ENCODE measurements around the gene ANTXRL. TPM values are rescaled to one million over a fixed set of nuclear protein-coding genes. Genes with fewer than 3 reads are reported as not detected.

The ANTXRL gene
- total RNA-seq, 1 donor from 2014 or later, result not detected

DNA sequence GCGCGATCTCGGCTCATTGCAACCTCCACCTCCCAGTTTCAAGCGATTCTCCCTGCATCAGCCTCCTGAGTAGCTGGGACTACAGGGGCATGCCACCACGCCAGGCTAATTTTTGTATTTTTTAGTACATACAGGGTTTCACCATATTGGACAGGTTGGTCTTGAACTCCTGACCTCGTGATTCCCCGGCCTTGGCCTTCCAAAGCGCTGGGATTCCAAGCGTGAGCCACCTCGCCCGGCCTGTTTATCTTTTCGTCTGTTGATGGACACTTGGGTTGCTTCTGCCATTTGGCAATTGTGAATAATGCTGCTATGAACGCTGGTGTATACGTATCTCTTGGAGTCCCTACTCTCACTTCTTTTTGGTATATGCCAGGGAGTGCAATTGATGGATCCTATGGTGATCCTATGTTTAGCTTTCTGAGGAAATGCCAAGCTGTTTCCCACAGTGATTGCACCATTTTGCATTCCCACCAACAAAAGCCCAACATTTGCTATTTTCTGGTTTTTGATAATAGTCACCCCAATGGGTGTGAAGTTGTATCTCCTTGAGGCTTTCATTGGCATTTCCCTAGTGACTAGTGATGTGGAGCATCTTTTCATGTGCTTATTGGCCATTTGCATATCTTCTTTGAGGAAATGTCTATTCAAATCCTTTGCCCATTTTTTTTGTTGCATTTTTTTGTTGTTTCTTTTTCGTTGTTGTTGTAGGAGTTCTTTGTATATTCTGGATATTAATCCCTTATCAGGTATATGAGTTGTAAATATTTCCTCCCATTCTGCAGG is 3.5 kb downstream of the ANTXRL start:
- Mint-ChIP-seq H3K9me3 (ENCODE audit: unreplicated experiment) (peaks cover 4% of the 10 kb centered on the region), H3K27ac (ENCODE audit: unreplicated experiment) (no peak overlapping the region), H3K27me3 (ENCODE audit: low read depth, unreplicated experiment) (peaks cover 40% of the 10 kb centered on the region), H3K4me1 (ENCODE audit: low read depth, unreplicated experiment) (no peaks in the 10 kb centered on the region), H3K36me3 (ENCODE audit: low read depth, unreplicated experiment) (peaks cover 2% of the 10 kb centered on the region), H3K4me3 (ENCODE audit: unreplicated experiment) (no peak overlapping the region)
- no peaks in the 10 kb centered on the region for H3K4me1 ChIP-seq (ENCODE audit: insufficient read depth, low read length)
- H3K4me2 ChIP-seq (ENCODE audit: low read length), result no peak overlapping the region
- no peaks in the 10 kb centered on the region for H3K79me2 ChIP-seq (ENCODE audit: insufficient read depth, low read length)
- peaks cover 4% of the 10 kb centered on the region for H3K27me3 ChIP-seq (ENCODE audit: insufficient read depth, low read length)
- no peaks in the 10 kb centered on the region for H4K20me1 ChIP-seq (ENCODE audit: insufficient read depth, low read length)
- H3K27ac ChIP-seq (ENCODE audit: low read depth, low read length), result no peak overlapping the region
- FAIRE-seq, result no peak
- no peaks in the 10 kb centered on the region for H3K36me3 ChIP-seq (ENCODE audit: insufficient read depth, low read length)
- H3K9ac ChIP-seq (ENCODE audit: low read length), result no peak overlapping the region
- no peak overlapping the region for H2AFZ ChIP-seq (ENCODE audit: low read depth, low read length)
- no peaks in the 10 kb centered on the region for H3K9me3 ChIP-seq (ENCODE audit: insufficient read depth, low read depth, low read length)
- TF ChIP-seq EZH2 (IDR thresholded peaks at IDR 0.05; ENCODE audit: insufficient read depth, low read length), result no peak
- TF ChIP-seq, protein P1, sequence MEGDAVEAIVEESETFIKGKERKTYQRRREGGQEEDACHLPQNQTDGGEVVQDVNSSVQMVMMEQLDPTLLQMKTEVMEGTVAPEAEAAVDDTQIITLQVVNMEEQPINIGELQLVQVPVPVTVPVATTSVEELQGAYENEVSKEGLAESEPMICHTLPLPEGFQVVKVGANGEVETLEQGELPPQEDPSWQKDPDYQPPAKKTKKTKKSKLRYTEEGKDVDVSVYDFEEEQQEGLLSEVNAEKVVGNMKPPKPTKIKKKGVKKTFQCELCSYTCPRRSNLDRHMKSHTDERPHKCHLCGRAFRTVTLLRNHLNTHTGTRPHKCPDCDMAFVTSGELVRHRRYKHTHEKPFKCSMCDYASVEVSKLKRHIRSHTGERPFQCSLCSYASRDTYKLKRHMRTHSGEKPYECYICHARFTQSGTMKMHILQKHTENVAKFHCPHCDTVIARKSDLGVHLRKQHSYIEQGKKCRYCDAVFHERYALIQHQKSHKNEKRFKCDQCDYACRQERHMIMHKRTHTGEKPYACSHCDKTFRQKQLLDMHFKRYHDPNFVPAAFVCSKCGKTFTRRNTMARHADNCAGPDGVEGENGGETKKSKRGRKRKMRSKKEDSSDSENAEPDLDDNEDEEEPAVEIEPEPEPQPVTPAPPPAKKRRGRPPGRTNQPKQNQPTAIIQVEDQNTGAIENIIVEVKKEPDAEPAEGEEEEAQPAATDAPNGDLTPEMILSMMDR (IDR thresholded peaks at IDR 0.05; ENCODE audit: insufficient read depth, low read depth, low read length), result no peak
- H3K4me3 ChIP-seq (ENCODE audit: insufficient read depth, low read depth, low read length), result no peak overlapping the region
- DNase-seq (ENCODE audit: low read depth), result no peak

DNA sequence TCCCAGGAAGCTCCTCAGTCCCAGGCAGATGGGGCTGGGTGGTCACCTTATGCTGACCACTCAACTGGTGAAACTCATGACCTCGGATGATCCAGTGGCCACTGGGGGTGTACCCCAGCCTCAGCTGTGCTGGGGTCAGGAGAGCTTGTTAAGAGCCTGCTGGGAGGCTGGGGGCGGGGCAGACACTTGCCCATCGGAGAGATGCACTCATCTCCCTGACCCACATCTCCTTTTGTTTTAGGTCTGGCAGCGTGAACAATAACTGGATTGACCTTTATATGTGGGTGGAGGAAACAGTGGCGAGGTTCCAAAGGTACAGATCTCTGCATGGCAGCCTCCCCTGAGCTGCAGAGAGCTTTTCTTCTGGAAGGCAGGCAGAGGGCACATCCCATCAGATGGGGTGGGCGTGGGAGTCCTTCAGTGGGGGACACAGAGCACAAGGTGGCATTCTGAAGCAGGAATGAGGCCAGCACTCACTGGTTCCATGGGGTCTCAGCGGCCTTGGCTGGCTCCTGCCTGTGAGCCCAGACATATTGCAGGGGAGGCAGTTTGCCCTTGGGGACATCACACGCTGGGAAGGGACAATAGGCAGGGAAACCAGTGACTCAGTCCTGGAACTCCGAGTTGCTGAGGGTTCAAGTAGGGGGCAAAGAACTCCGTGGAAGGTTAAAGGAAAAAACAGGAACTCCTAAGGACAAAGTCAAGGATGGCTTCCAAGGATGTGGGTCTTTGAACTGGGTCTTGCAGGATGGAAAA is 5.2 kb downstream of the ANTXRL start:
- peaks cover 41% of the 10 kb centered on the region for H3K27me3 Mint-ChIP-seq (ENCODE audit: low read depth, unreplicated experiment)
- Histone ChIP-seq H3K4me2 (ENCODE audit: low read length) (no peak overlapping the region), H2AFZ (ENCODE audit: low read depth, low read length) (no peak overlapping the region), H3K4me3 (ENCODE audit: insufficient read depth, low read depth, low read length) (no peak overlapping the region), H3K9ac (ENCODE audit: low read length) (no peak overlapping the region), H4K20me1 (ENCODE audit: insufficient read depth, low read length) (no peaks in the 10 kb centered on the region), H3K27me3 (ENCODE audit: insufficient read depth, low read length) (peaks cover 4% of the 10 kb centered on the region), H3K9me3 (ENCODE audit: insufficient read depth, low read depth, low read length) (no peaks in the 10 kb centered on the region), H3K27ac (ENCODE audit: low read depth, low read length) (no peak overlapping the region), H3K79me2 (ENCODE audit: insufficient read depth, low read length) (no peaks in the 10 kb centered on the region), H3K36me3 (ENCODE audit: insufficient read depth, low read length) (no peaks in the 10 kb centered on the region), H3K4me1 (ENCODE audit: insufficient read depth, low read length) (no peaks in the 10 kb centered on the region)
- FAIRE-seq (no peak), DNase-seq (ENCODE audit: low read depth) (no peak)
- no peak overlapping the region for H3K4me3 Mint-ChIP-seq (ENCODE audit: unreplicated experiment)
- H3K4me1 Mint-ChIP-seq (ENCODE audit: low read depth, unreplicated experiment), result no peaks in the 10 kb centered on the region
- peaks cover 2% of the 10 kb centered on the region for H3K36me3 Mint-ChIP-seq (ENCODE audit: low read depth, unreplicated experiment)
- H3K27ac Mint-ChIP-seq (ENCODE audit: unreplicated experiment), result no peak overlapping the region
- peaks cover 2% of the 10 kb centered on the region for H3K9me3 Mint-ChIP-seq (ENCODE audit: unreplicated experiment)
- TF ChIP-seq EZH2 (IDR thresholded peaks at IDR 0.05; ENCODE audit: insufficient read depth, low read length), result no peak
- TF ChIP-seq, protein P1 (IDR thresholded peaks at IDR 0.05; ENCODE audit: insufficient read depth, low read depth, low read length), result no peak

Data from astrocyte (in vitro differentiated cells and primary cell).